GM12878 (cell line): ENCODE measurements around the gene TNFRSF8. TPM values are rescaled to one million over a fixed set of nuclear protein-coding genes. Genes with fewer than 3 reads are reported as not detected.

Experiments used
- ATAC-seq: fragments of 200-7000 bp; cut with Tn5 transposase; 3 replicates; pipeline ENCODE4 v1.9.1; 2020; ENCODE audit warnings: mild to moderate bottlenecking, moderate library complexity
- BruUV-seq: library from RNA; stranded (reverse); fragments of 400-500 nt; replicated peaks from 2 replicates; lab custom pipeline; 2021; lab: Mats Ljungman, UMichigan
- CTCF ChIA-PET: fragments of 300-600 bp; sonication (Branson Sonifier 250); formaldehyde crosslinking; extraction: SDS; loops from one replicate; lab custom pipeline; 2021; ENCODE audit warnings: inconsistent platforms; lab: Yijun Ruan, JAX
- POLR2A ChIA-PET: fragments of 350-600 bp; formaldehyde crosslinking; extraction: SDS; loops from one replicate; lab custom pipeline; 2021; ENCODE audit warnings: inconsistent platforms; lab: Charles Lee
- RAD21 ChIA-PET: fragments of 300-600 bp; sonication (Branson Sonifier 250); formaldehyde crosslinking; loops from one replicate; lab custom pipeline; 2023; ENCODE audit warnings: antibody characterized with exemption; ENCODE audit not compliant: unreplicated experiment; lab: Charles Lee
- SMC1A ChIA-PET: fragments of 300-600 bp; sonication (Branson Sonifier 250); formaldehyde crosslinking; loops from one replicate; lab custom pipeline; 2023; ENCODE audit not compliant: unreplicated experiment, uncharacterized antibody; lab: Charles Lee
- DNase-seq: peaks from one replicate; pipeline ENCODE4 v3.0.0-alpha.2; 2011; ENCODE audit warnings: low read depth, low spot score
- FAIRE-seq: peaks from 3 replicates; lab custom pipeline; 2011; peaks lifted over from hg19 to GRCh38; lab: Jason Lieb, UNC
- H2AFZ ChIP-seq: 2 replicates; pipeline ENCODE4 v1.6.0; 2011; ENCODE audit warnings: low read depth, low read length, control low read depth; ENCODE audit not compliant: control insufficient read depth
- H3K27ac ChIP-seq: 2 replicates; pipeline ENCODE4 v1.5.1; 2011; ENCODE audit warnings: control low read depth; ENCODE audit not compliant: control insufficient read depth, insufficient read depth
- H3K27me3 ChIP-seq, 2 experiments: replicated peaks in 1 of 2; 2 replicates each; pipeline versions ENCODE4 v1.6.0 to v1.6.1; 2011; ENCODE audit warnings: low read length in 1 of 2; ENCODE audit not compliant: control insufficient read depth in 2 of 2, insufficient read depth in 2 of 2
- H3K36me3 ChIP-seq, 2 experiments: 2 replicates each; pipeline ENCODE4 v1.5.1; 2011; ENCODE audit warnings: low read length in 1 of 2; ENCODE audit not compliant: control insufficient read depth in 2 of 2, insufficient read depth in 2 of 2
- H3K4me1 ChIP-seq: 2 replicates; pipeline ENCODE4 v1.6.1; 2011; ENCODE audit warnings: mild to moderate bottlenecking, low read length, moderate library complexity, mixed read lengths; ENCODE audit not compliant: control insufficient read depth, insufficient read depth
- H3K4me2 ChIP-seq: 2 replicates; pipeline ENCODE4 v1.6.0; 2011; ENCODE audit warnings: control low read depth; ENCODE audit not compliant: control insufficient read depth, insufficient read depth
- H3K4me3 ChIP-seq: fragments of 200-600 bp; sonication (generic); 2 replicates; pipeline ENCODE4 v1.5.1; 2016
- H3K79me2 ChIP-seq: 2 replicates; pipeline ENCODE4 v1.6.0; 2011; ENCODE audit warnings: low read length; ENCODE audit not compliant: control insufficient read depth, insufficient read depth
- H3K9ac ChIP-seq: 2 replicates; pipeline ENCODE4 v1.8.0; 2011; ENCODE audit warnings: low read length, control low read depth, mixed read lengths; ENCODE audit not compliant: control insufficient read depth, insufficient read depth
- H3K9me3 ChIP-seq: replicated peaks from 3 replicates; pipeline ENCODE4 v1.5.1; 2011; ENCODE audit warnings: mild to moderate bottlenecking, low read length; ENCODE audit not compliant: control insufficient read depth, insufficient read depth
- H4K20me1 ChIP-seq: 2 replicates; pipeline ENCODE4 v1.6.0; 2011; ENCODE audit not compliant: control insufficient read depth, insufficient read depth
- CBFB ChIP-seq: IDR thresholded peaks from 2 replicates; pipeline ENCODE4 v1.6.1; 2016; ENCODE audit warnings: antibody characterized with exemption, low read depth
- CEBPB ChIP-seq, 2 experiments: fragments of 150-350 bp in 1 of 2; IDR thresholded peaks; 2 replicates each; pipeline ENCODE4 v1.6.1; 2012 to 2014; ENCODE audit warnings: low read depth in 2 of 2, low read length in 2 of 2, borderline replicate concordance in 1 of 2, inconsistent platforms in 1 of 2
- EGR1 ChIP-seq, 2 experiments: IDR thresholded peaks; 1 replicate in 1 of 2; 2 replicates in 1 of 2; pipeline ENCODE4 v1.6.1; 2011 to 2012; ENCODE audit warnings: low read depth in 2 of 2, low read length in 2 of 2, borderline replicate concordance in 1 of 2, mild to moderate bottlenecking in 1 of 2, moderate library complexity in 1 of 2
- ELK1 ChIP-seq: IDR thresholded peaks from 2 replicates; pipeline ENCODE4 v1.6.1; 2012; ENCODE audit warnings: low read depth, low read length, improper control_type of control experiment
- EP300 ChIP-seq, 2 experiments: fragments of 150-350 bp in 1 of 2; IDR thresholded peaks; 2 replicates each; pipeline ENCODE4 v1.6.1; 2011 to 2012; ENCODE audit warnings: low read depth in 2 of 2, low read length in 2 of 2, borderline replicate concordance in 1 of 2, improper control_type of control experiment in 1 of 2, inconsistent platforms in 1 of 2; ENCODE audit not compliant: control insufficient read depth in 1 of 2
- HDGF ChIP-seq: fragments of 450-650 bp; IDR thresholded peaks from 2 replicates; pipeline ENCODE4 v1.6.1; 2016; ENCODE audit warnings: antibody characterized with exemption
- MTA2 ChIP-seq: fragments of 450-650 bp; IDR thresholded peaks from 2 replicates; pipeline ENCODE4 v1.6.1; 2016; ENCODE audit warnings: low read depth, mild to moderate bottlenecking, moderate library complexity
- NFYB ChIP-seq: IDR thresholded peaks from 2 replicates; pipeline ENCODE4 v1.6.1; 2011; ENCODE audit warnings: low read depth, mild to moderate bottlenecking, low read length, improper control_type of control experiment, moderate library complexity; ENCODE audit not compliant: insufficient read depth
- PAX5 ChIP-seq: IDR thresholded peaks from 2 replicates; pipeline ENCODE4 v1.6.1; 2011; ENCODE audit warnings: low read depth, low read length, borderline replicate concordance
- PML ChIP-seq: IDR thresholded peaks from 2 replicates; pipeline ENCODE4 v1.6.1; 2012; ENCODE audit warnings: low read length, inconsistent platforms
- POLR2AphosphoS2 ChIP-seq: IDR thresholded peaks from 2 replicates; pipeline ENCODE4 v1.6.1; 2011; ENCODE audit warnings: low read depth, mild to moderate bottlenecking, low read length, improper control_type of control experiment, moderate library complexity
- POU2F2 ChIP-seq: IDR thresholded peaks from 3 replicates; pipeline ENCODE4 v1.6.1; 2011; ENCODE audit warnings: low read depth, mild to moderate bottlenecking, low read length, borderline replicate concordance
- RCOR1 ChIP-seq: conservative IDR thresholded peaks from 2 replicates; pipeline ENCODE4 v1.6.1; 2012; ENCODE audit warnings: low read depth, low read length, improper control_type of control experiment
- SKIL ChIP-seq: fragments of 450-650 bp; IDR thresholded peaks from 2 replicates; pipeline ENCODE4 v1.6.1; 2017; ENCODE audit warnings: mild to moderate bottlenecking, low read depth, inconsistent platforms; ENCODE audit not compliant: poor library complexity, severe bottlenecking
- SPI1 ChIP-seq: IDR thresholded peaks from 2 replicates; pipeline ENCODE4 v1.6.1; 2011; ENCODE audit warnings: low read depth, mild to moderate bottlenecking, low read length, moderate library complexity, borderline replicate concordance; ENCODE audit not compliant: insufficient read depth
- SREBF1 ChIP-seq: IDR thresholded peaks from 2 replicates; pipeline ENCODE4 v1.6.1; 2012; ENCODE audit warnings: mild to moderate bottlenecking, low read length
- YBX1 ChIP-seq: fragments of 450-650 bp; IDR thresholded peaks from 2 replicates; pipeline ENCODE4 v1.6.1; 2016; ENCODE audit warnings: antibody characterized with exemption
- ZSCAN29 ChIP-seq: fragments of 450-650 bp; IDR thresholded peaks from 2 replicates; pipeline ENCODE4 v1.6.1; 2017; ENCODE audit warnings: mild to moderate bottlenecking, moderate library complexity
- WGBS: methylation state at CpG from one replicate; pipeline ENCODE4 v1.1.6; 2016; ENCODE audit warnings: low lambda C conversion rate; ENCODE audit not compliant: insufficient replicate concordance, insufficient coverage; ENCODE audit errors: missing lambda C conversion rate; 5-methylcytosine and 5-hydroxymethylcytosine counted together
- in situ Hi-C: fragments of 300-500 bp; cut with MboI; formaldehyde crosslinking; loops from 9 replicates; pipeline ENCODE4 v1.14.3; 2018; ENCODE audit warnings: mixed read lengths
- intact Hi-C: fragments of 100-400 bp; cut with micrococcal nuclease; formaldehyde crosslinking; loops from one replicate; pipeline ENCODE4 v1.14.2; 2022; ENCODE audit not compliant: unreplicated experiment
- polyA plus RNA-seq, 11 experiments: library from polyadenylated mRNA; depleted of rRNA in 4 of 11; unstranded in 6 of 11; stranded (reverse) in 5 of 11; fragments of >200 nt; fragmentation: Nextera tagmentation in 4 of 11; fragmentation: Illumina TruSeq in 1 of 11; extraction: Ambion mirVana in 4 of 11; extraction: Trizol in 1 of 11; gene quantifications; 1 replicate in 1 of 11; 2 replicates in 10 of 11; pipeline versions ENCODE4 v1.2.1 to v1.2.3, GENCODE V29; 2011 to 2016; ENCODE audit warnings: inconsistent platforms in 2 of 11, missing spikeins in 2 of 11, low read depth in 1 of 11
- total RNA-seq, 4 experiments: library from RNA; depleted of rRNA in 3 of 4; stranded (reverse); fragments of >200 nt in 3 of 4; fragmentation: Illumina TruSeq in 1 of 4; extraction: Trizol in 1 of 4; gene quantifications; 2 replicates each; pipeline versions ENCODE4 v1.2.1 to v1.2.3, GENCODE V29; 2013 to 2021
- TF ChIP-seq, protein P1 (sequence below): IDR thresholded peaks from 2 replicates; pipeline ENCODE4 v1.6.1; 2012; ENCODE audit warnings: low read depth, low read length, improper control_type of control experiment

Gene TNFRSF8
- total and polyA plus RNA-seq, 10 of the 15 experiments (the other 5 are each of a cell fraction or from before 2014, with no cell fraction given) = 9.8 to 114 (median 58.8) TPM

- Histone ChIP-seq H3K36me3 (peaks cover 9 to 14% of the 10 kb centered on the region in 2 experiments; a peak in 3 of 4 replicates), H3K4me2 (peak overlapping the region; percentile 81), H3K79me2 (peaks cover 91% of the 10 kb centered on the region), H3K27me3 (no peaks in the 10 kb centered on the region), H3K9me3 (no peaks in the 10 kb centered on the region), H4K20me1 (no peaks in the 10 kb centered on the region), H3K4me3 (peak overlapping the region; percentile 86), H3K27ac (peak overlapping the region; percentile 91), H3K4me1 (peaks cover 47% of the 10 kb centered on the region), H2AFZ (no peak overlapping the region; the same call in 1 of the 2 replicates), H3K9ac (peak overlapping the region; percentile 76)
- intact Hi-C loops = loop anchor here (5.0 kb wide), 1 partner anchor 162 kb away; no protein-coding TSS in a partner anchor
- FAIRE-seq (no peak), ATAC-seq (0 out of 3 replicates have a peak, but pooled peaks have one; percentile 4), DNase-seq (no peak)
- ChIA-PET POLR2A (interaction anchor here (0.9 to 7.5 kb wide), 10 partner anchors 9 to 88 kb away, joined by 3 to 154 read pairs (median 14); partner anchors contain the start of gene MFN2), SMC1A (interaction anchor here (1.1 to 10.5 kb wide), 9 partner anchors 7 to 50 kb away, joined by 3 to 209 read pairs (median 5); no protein-coding TSS in a partner anchor), RAD21 (interaction anchor here (0.6 to 9.5 kb wide), 9 partner anchors 10 to 93 kb away, joined by 3 to 167 read pairs (median 27); no protein-coding TSS in a partner anchor), CTCF (interaction anchor here (0.7 to 6.1 kb wide), 6 partner anchors 9 to 51 kb away, joined by 3 to 80 read pairs (median 5); partner anchors contain the start of gene MIIP)
- no TSS peak for BruUV-seq
- in situ Hi-C loops = loop anchor here (25.0 kb wide), 1 partner anchor 1643 kb away; the partner anchor contains the start of gene PRDM2
- WGBS = 10% methylated on average over 10 of the region's 10 CpGs
- TF ChIP-seq CEBPB (IDR thresholded peaks at IDR 0.05; ENCODE audit: borderline replicate concordance in 1 of 2, low read depth in 2 of 2, low read length in 2 of 2) (no peak), SREBF1 (no peak), ZSCAN29 (no peak), HDGF (no peak), SKIL (no peak), CBFB (no peak), RCOR1 (no peak), SPI1 (peak; percentile 58; the same call in 1 of the 2 replicates), EP300 (IDR thresholded peaks at IDR 0.05; ENCODE audit: borderline replicate concordance in 1 of 2, control insufficient read depth in 1 of 2, low read depth in 2 of 2, low read length in 2 of 2) (no peak), ELK1 (no peak), NFYB (no peak), PML (no peak), POLR2AphosphoS2 (no peak), POU2F2 (no peak; the same call in 2 of the 3 replicates), MTA2 (no peak), YBX1 (no peak), EGR1 (IDR thresholded peaks at IDR 0.05; ENCODE audit: borderline replicate concordance in 1 of 2, low read depth in 2 of 2, low read length in 2 of 2) (no peak), PAX5 (no peak)
- TF ChIP-seq, protein P1, sequence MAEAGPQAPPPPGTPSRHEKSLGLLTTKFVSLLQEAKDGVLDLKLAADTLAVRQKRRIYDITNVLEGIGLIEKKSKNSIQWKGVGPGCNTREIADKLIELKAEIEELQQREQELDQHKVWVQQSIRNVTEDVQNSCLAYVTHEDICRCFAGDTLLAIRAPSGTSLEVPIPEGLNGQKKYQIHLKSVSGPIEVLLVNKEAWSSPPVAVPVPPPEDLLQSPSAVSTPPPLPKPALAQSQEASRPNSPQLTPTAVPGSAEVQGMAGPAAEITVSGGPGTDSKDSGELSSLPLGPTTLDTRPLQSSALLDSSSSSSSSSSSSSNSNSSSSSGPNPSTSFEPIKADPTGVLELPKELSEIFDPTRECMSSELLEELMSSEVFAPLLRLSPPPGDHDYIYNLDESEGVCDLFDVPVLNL = no peak
Observed at GRCh38 chr1:12069623-12070244, 6.6 kb downstream of the TNFRSF8 start.
